Activated naive CD8-positive, alpha-beta T cell (primary cell): ENCODE data around the gene DCC.

Source experiments
- H3K27ac Mint-ChIP-seq: one replicate; pipeline ENCODE4 v1.8.0; 2021; ENCODE audit warnings: mixed read lengths
- H3K27me3 Mint-ChIP-seq: one replicate; pipeline ENCODE4 v1.8.0; 2021; ENCODE audit warnings: mixed read lengths
- H3K36me3 Mint-ChIP-seq: one replicate; pipeline ENCODE4 v1.8.0; 2021; ENCODE audit warnings: mixed read lengths
- H3K4me1 Mint-ChIP-seq: one replicate; pipeline ENCODE4 v1.8.0; 2021; ENCODE audit warnings: low read depth, mixed read lengths
- H3K4me3 Mint-ChIP-seq: one replicate; pipeline ENCODE4 v1.8.0; 2021; ENCODE audit warnings: mild to moderate bottlenecking, mixed read lengths
- H3K9me3 Mint-ChIP-seq: one replicate; pipeline ENCODE4 v1.8.0; 2021; ENCODE audit warnings: low read depth, mixed read lengths

The DCC gene, protein sequence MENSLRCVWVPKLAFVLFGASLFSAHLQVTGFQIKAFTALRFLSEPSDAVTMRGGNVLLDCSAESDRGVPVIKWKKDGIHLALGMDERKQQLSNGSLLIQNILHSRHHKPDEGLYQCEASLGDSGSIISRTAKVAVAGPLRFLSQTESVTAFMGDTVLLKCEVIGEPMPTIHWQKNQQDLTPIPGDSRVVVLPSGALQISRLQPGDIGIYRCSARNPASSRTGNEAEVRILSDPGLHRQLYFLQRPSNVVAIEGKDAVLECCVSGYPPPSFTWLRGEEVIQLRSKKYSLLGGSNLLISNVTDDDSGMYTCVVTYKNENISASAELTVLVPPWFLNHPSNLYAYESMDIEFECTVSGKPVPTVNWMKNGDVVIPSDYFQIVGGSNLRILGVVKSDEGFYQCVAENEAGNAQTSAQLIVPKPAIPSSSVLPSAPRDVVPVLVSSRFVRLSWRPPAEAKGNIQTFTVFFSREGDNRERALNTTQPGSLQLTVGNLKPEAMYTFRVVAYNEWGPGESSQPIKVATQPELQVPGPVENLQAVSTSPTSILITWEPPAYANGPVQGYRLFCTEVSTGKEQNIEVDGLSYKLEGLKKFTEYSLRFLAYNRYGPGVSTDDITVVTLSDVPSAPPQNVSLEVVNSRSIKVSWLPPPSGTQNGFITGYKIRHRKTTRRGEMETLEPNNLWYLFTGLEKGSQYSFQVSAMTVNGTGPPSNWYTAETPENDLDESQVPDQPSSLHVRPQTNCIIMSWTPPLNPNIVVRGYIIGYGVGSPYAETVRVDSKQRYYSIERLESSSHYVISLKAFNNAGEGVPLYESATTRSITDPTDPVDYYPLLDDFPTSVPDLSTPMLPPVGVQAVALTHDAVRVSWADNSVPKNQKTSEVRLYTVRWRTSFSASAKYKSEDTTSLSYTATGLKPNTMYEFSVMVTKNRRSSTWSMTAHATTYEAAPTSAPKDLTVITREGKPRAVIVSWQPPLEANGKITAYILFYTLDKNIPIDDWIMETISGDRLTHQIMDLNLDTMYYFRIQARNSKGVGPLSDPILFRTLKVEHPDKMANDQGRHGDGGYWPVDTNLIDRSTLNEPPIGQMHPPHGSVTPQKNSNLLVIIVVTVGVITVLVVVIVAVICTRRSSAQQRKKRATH (N-terminal part only)

GRCh38 chr18:52339891-52340371, at the start of gene DCC:
Gene DCC, plus strand, starts transcription at chr18:52340197. Its CDS starts 591 bp downstream, at chr18:52340788.
- H3K27me3 Mint-ChIP-seq: peaks cover 29% of the 10 kb centered on the region
- no peak within 1 kb of the TSS for H3K4me3 Mint-ChIP-seq
- no peaks in the 10 kb centered on the region for H3K36me3 Mint-ChIP-seq
- H3K9me3 Mint-ChIP-seq: peaks cover 10% of the 10 kb centered on the region
- H3K27ac Mint-ChIP-seq: no peak within 1 kb of the TSS
- no peaks in the 10 kb centered on the region for H3K4me1 Mint-ChIP-seq

DNA sequence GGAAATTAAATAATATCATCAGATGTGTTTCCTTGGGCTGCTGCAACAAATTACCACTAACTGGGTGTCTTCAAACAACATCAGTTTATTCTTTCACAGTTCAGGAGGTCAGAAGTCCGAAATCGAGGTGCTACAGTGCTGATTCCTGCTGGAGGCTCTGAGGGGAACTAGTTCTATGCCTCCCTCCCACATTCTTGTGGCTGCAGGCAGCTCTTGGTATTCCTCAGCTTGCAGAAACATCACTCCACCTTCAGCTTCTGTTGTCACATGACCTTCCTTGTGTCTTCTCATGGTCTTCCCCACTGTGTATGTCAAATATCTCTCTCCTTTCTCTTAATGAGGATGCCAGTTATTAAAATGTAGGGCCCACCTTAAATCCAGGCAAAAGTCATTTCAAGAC, 29.3 kb upstream of the DCC start:
- Mint-ChIP-seq H3K4me1 (no peaks in the 10 kb centered on the region), H3K36me3 (no peaks in the 10 kb centered on the region), H3K27ac (no peak overlapping the region), H3K27me3 (no peaks in the 10 kb centered on the region), H3K4me3 (no peak overlapping the region), H3K9me3 (peaks cover 9% of the 10 kb centered on the region)

- Mint-ChIP-seq H3K27ac (no peak overlapping the region), H3K4me3 (no peak overlapping the region), H3K27me3 (no peaks in the 10 kb centered on the region), H3K36me3 (no peaks in the 10 kb centered on the region), H3K9me3 (peaks cover 9% of the 10 kb centered on the region), H3K4me1 (no peaks in the 10 kb centered on the region)
These were observed 28.7 kb upstream of the DCC start for GRCh38 chr18:52311331-52311730.

DNA sequence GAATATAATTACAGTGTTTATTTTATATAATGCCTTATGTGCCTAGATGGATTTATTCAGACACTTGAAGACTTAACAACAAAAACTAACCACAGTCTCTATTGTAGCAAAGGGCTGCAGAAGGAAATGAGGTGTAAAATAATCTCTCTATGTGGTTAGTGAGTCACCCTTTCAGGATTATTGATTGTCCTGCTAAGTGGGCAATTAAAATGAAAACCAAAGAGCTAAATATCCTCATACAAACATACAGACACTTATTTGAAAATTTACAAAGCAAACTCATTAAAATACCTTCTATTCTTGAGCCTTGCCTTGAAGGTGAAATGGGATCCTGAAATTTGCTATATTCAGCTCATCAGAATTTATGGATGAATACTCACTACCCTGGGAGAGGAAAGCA, 27.7 kb upstream of the DCC start:
- Mint-ChIP-seq H3K27me3 (no peaks in the 10 kb centered on the region), H3K27ac (no peak overlapping the region), H3K36me3 (no peaks in the 10 kb centered on the region), H3K9me3 (peaks cover 9% of the 10 kb centered on the region), H3K4me3 (no peak overlapping the region), H3K4me1 (no peaks in the 10 kb centered on the region)

GRCh38 chr18:52313213-52313612, 26.8 kb upstream of the DCC start:
- no peaks in the 10 kb centered on the region for H3K36me3 Mint-ChIP-seq
- H3K27ac Mint-ChIP-seq: no peak overlapping the region
- peaks cover 9% of the 10 kb centered on the region for H3K9me3 Mint-ChIP-seq
- no peaks in the 10 kb centered on the region for H3K4me1 Mint-ChIP-seq
- no peaks in the 10 kb centered on the region for H3K27me3 Mint-ChIP-seq
- no peak overlapping the region for H3K4me3 Mint-ChIP-seq

DNA sequence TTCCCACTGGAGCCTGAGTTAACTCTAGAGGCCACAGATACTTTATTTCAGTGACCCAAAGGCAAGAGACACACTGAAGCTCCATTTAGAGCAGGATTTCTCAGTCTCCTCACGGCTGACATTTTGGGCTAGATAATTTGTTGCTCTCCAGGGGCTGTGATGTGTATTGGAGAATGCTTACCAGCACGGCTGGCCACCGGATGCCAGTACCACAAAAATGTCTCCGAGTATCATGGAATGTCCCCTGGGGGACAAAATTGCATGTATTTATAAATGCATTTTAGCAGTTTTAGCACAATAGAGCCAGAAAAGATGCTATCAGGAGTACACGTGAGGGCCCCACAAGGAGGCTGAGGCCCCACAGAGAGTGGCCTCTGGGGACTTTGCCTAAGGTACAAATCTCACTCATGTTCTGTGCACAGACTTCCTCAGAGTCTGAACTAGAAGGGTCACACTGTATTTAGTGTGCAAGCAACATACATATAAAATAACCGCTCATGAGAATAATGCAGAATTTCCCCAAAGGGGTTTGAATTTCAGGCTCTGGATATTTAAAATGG, 20.5 kb upstream of the DCC start:
- Mint-ChIP-seq H3K36me3 (no peaks in the 10 kb centered on the region), H3K27me3 (peaks cover 1% of the 10 kb centered on the region), H3K9me3 (no peaks in the 10 kb centered on the region), H3K27ac (no peak overlapping the region), H3K4me1 (no peaks in the 10 kb centered on the region), H3K4me3 (no peak overlapping the region)

GRCh38 chr18:52322307-52322706, 17.7 kb upstream of the DCC start:
- peaks cover 1% of the 10 kb centered on the region for H3K27me3 Mint-ChIP-seq
- no peak overlapping the region for H3K4me3 Mint-ChIP-seq
- H3K9me3 Mint-ChIP-seq: no peaks in the 10 kb centered on the region
- no peaks in the 10 kb centered on the region for H3K36me3 Mint-ChIP-seq
- no peak overlapping the region for H3K27ac Mint-ChIP-seq
- H3K4me1 Mint-ChIP-seq: no peaks in the 10 kb centered on the region

- Mint-ChIP-seq H3K27me3 (peaks cover 1% of the 10 kb centered on the region), H3K36me3 (no peaks in the 10 kb centered on the region), H3K4me3 (no peak overlapping the region), H3K4me1 (no peaks in the 10 kb centered on the region), H3K9me3 (no peaks in the 10 kb centered on the region), H3K27ac (no peak overlapping the region)
These were observed 16.2 kb upstream of the DCC start for GRCh38 chr18:52323802-52324201.

DNA sequence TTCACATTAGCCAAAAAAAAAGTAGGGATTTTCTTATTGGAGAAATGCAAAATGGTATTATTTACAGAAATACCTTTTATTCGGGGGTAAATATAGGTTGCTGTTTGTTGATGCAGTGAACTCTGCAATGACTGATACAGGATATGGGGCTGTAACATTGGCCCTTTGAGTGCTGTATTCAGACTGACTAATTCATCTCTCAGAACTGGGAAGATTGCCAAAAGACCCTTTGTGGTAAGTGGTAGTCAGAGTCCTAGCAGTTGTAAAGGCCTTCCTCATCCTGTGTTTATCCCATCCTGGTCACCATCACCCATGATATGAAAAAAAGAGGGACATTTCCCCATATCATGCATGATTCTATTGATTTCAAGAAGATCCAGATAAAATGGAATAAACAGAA, 14.0 kb upstream of the DCC start:
- Mint-ChIP-seq H3K36me3 (no peaks in the 10 kb centered on the region), H3K4me3 (no peak overlapping the region), H3K27me3 (no peaks in the 10 kb centered on the region), H3K4me1 (no peaks in the 10 kb centered on the region), H3K27ac (no peak overlapping the region), H3K9me3 (no peaks in the 10 kb centered on the region)

DNA sequence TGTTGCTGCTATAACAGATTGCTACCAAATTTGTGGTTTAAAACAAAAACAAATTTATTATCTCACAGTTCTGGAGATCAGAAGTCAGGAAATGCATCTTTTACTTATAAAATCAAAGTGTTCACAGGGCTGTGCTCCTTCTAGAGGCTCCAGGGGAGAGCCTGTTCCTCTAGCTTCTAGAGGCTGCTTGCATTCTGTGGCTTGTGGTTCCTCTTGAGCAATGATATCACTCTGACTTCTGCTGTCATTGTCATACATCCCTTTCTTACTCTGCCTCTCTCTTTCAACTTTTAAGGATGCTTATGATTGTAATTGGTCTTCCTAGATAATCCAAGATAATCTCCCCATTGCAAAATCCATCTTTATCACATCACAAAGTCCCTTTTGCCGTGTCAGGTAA, 6.1 kb upstream of the DCC start:
- peaks cover 10% of the 10 kb centered on the region for H3K9me3 Mint-ChIP-seq
- H3K27ac Mint-ChIP-seq: no peak overlapping the region
- no peaks in the 10 kb centered on the region for H3K4me1 Mint-ChIP-seq
- no peaks in the 10 kb centered on the region for H3K36me3 Mint-ChIP-seq
- H3K27me3 Mint-ChIP-seq: peaks cover 8% of the 10 kb centered on the region
- H3K4me3 Mint-ChIP-seq: no peak overlapping the region

DNA sequence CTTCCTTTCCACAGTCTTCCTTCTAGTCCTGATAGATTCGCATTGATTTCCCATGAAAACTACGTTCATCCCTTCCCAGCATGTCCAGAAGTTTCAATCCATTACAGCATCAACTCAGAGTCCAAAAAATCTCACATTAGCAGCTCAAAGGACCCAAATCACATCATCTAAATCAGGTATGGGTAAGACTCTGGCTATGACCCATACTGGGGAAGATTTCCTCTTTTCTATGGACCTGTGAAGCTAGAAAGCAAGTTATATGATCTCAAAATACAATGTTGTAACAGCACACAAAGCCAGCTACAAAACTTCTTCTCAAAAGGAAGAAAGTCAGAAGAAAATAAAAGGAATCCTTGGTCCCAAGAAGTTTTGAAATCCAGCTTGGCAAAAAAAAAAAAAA, 5.7 kb upstream of the DCC start:
- Mint-ChIP-seq H3K9me3 (peaks cover 10% of the 10 kb centered on the region), H3K4me1 (no peaks in the 10 kb centered on the region), H3K27me3 (peaks cover 12% of the 10 kb centered on the region), H3K36me3 (no peaks in the 10 kb centered on the region), H3K27ac (no peak overlapping the region), H3K4me3 (no peak overlapping the region)

GRCh38 chr18:52334896-52335295, 5.1 kb upstream of the DCC start:
- Mint-ChIP-seq H3K9me3 (peaks cover 10% of the 10 kb centered on the region), H3K4me1 (no peaks in the 10 kb centered on the region), H3K4me3 (no peak overlapping the region), H3K36me3 (no peaks in the 10 kb centered on the region), H3K27ac (no peak overlapping the region), H3K27me3 (peaks cover 15% of the 10 kb centered on the region)

DNA sequence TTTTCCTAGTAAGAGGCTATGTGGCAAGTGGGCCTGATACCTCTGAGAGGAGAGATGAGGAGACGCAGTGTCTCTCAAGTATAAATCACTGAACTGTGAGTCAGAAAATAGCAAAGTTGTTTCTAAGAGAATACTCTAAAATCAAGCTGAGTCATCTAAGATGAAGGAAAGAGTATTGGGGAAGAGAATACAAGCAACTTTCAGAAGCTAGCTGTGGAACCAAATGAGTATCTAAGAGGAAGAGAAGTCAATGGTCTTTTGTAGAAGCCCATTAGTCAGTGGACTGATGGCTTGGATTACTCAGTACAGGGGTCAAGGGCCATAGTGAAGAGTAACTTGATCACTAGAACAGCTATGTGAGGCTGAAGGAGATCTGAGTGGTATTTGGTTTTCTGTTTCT, 2.7 kb upstream of the DCC start:
- H3K9me3 Mint-ChIP-seq: peaks cover 10% of the 10 kb centered on the region
- no peaks in the 10 kb centered on the region for H3K36me3 Mint-ChIP-seq
- H3K4me3 Mint-ChIP-seq: no peak overlapping the region
- peaks cover 29% of the 10 kb centered on the region for H3K27me3 Mint-ChIP-seq
- no peaks in the 10 kb centered on the region for H3K4me1 Mint-ChIP-seq
- no peak overlapping the region for H3K27ac Mint-ChIP-seq

DNA sequence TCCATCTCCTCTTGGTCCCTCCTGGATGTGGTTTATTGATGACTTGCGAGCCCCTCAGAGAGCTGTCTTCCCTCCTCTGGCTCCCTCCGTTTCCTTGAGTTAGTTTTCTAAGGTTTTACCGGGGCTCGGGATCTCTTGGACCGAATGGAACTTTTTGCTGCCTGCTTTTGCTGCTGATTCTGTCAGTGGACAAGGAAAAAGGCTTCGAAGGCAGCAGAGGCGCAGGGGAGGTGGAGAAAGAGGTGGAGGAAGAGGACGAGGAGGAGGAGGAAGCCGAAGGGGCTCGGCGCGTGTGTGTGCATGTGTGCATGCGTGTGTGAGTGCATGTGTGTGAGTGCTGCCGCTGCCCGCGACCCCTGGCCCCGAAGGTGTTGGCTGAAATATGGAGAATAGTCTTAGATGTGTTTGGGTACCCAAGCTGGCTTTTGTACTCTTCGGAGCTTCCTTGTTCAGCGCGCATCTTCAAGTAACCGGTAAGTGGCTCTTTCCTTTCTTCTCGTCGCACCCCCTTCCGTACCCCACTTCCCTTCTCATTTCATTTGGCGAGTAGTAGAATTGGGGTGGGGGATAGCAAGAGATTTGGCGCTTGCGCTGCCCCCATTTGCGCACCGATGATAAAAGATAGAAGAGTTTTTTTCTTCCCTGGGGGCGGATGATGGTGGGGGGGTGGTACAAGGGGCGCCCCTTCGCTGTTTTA, 557 bp downstream of the DCC start:
- Mint-ChIP-seq H3K4me3 (no peak overlapping the region), H3K4me1 (no peaks in the 10 kb centered on the region)

More for the DNA sequence above, 557 bp downstream of the DCC start:
- peaks cover 10% of the 10 kb centered on the region for H3K9me3 Mint-ChIP-seq
- peaks cover 29% of the 10 kb centered on the region for H3K27me3 Mint-ChIP-seq
- no peaks in the 10 kb centered on the region for H3K36me3 Mint-ChIP-seq
- H3K27ac Mint-ChIP-seq: no peak overlapping the region
